GM12892 (cell line): ENCODE data around the gene OPA3.

Experiments
- POLR2A ChIP-seq: IDR thresholded peaks from 2 replicates; pipeline ENCODE4 v1.6.1; 2011; ENCODE audit warnings: low read depth, low read length, control low read depth
- POLR2AphosphoS5 ChIP-seq: IDR thresholded peaks from 2 replicates; pipeline ENCODE4 v1.6.1; 2011; ENCODE audit warnings: low read depth, low read length, control low read depth

- TF ChIP-seq POLR2AphosphoS5: no peak
- no peak for TF ChIP-seq POLR2A
These were observed 14.8 kb downstream of the OPA3 start for GRCh38 chr19:45569619-45570421.
